C1 segment of cervical spinal cord (tissue), 14 donors: ENCODE results near the gene MNX1.
A peak's percentile ranks its signal among the peaks of the same experiment; 100 is the strongest.

Experiments
- DNase-seq, 14 donors: peaks; one replicate each; lab custom pipeline; 2025; lab: John Stamatoyannopoulos, UW

The MNX1 gene

DNA sequence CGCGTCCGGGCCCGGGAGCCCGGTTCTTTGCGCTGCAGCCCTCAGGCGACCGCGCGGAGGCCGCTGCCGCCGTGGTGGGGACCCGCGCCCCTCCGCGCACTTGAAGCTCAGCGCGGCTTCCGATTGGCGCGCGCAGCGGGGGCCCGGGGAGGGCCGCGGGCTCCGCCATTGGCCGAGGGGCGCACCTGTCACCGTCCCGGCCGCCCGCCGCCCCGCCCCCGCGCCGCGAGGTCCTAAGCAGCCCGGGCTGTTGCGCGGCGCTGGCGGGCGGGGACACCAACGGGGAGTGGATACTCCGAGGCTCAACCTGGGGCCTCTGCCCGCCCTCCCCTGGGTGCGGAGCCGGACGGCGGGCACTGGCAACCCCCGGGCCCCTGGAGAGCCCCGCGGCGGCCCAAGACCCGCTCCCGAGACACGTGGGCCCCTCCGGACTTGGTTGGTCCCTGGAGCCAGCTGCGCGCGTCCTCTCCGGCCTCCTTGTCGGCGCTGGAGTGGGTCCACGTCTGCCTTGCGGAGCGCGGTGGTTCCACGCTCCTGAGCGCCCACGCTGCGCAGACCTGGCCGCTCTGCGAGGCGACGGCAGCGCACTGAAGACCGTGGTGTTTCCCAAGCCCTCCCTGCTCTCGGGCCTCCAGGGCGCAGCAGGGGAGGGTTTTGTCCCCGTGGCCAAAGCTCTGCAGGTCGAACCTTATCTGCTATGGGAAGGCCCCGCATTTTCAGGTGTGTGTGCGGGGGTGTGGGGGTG is at the start of gene MNX1:
TSS of gene MNX1 (minus strand) at position 76 of the 745 bp plus-strand sequence. CDS start 313 bp downstream, outside the sequence.
- peak in 1 of 14 donors; percentile 29 for DNase-seq

DNA sequence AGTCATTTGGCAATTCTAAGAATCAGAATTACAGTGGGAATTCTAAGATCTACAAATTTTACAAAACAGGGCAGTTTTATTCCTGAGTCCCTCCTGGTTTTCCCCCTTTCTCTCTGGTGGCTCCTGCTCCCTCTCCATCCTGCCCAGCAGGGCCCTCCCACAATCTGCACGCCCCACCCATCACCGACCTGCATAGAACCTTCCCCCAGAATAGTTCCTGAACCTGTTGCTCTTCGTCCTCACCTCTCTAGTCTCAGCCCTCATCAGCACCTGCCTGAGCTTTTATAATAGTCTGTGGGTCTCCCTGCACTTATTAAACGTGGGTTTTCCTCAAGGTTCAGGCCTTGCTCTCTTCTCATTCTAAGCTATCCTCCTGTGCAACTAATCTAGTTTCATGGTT is 49.1 kb upstream of the MNX1 start:
- DNase-seq, result no peak

DNA sequence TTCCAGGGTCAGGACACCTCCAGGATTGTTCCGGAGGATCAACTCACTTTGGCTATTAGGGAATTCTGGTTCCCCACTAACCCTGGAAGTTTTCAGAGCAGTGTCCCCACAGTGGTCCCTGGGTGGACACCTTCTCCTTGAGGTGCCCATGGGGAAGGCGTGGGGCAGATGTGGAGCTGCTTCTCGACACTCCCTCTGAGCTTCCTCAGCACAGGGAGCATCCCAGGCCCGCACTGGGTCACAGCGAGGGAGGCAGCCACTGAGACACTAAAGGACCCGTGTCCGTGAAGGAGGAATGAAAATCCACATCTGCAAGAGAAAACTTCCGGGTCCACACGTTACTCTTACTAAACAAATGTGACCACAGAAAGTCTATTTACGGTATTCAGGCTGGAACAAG is 48.2 kb upstream of the MNX1 start:
- DNase-seq, result no peak

DNA sequence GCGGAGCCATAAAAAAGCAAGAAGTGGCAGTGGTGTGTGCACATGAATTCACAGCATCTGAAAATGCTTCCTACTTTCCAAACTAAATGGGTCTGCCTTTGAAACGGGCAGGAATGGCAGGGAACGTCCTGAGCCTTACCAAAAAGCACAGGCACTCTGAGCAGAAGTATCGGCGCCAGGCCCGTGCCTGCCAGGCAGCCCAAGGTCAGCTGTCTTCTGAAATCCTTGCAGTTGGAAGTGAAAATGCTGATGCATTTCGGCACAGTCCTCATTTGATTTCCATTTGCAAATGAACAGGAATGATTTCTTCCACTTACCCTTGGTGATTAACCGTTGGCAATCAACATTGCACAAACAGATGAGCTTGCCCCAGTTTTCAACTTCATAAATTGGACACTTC is 47.6 kb upstream of the MNX1 start:
- DNase-seq, result no peak

DNA sequence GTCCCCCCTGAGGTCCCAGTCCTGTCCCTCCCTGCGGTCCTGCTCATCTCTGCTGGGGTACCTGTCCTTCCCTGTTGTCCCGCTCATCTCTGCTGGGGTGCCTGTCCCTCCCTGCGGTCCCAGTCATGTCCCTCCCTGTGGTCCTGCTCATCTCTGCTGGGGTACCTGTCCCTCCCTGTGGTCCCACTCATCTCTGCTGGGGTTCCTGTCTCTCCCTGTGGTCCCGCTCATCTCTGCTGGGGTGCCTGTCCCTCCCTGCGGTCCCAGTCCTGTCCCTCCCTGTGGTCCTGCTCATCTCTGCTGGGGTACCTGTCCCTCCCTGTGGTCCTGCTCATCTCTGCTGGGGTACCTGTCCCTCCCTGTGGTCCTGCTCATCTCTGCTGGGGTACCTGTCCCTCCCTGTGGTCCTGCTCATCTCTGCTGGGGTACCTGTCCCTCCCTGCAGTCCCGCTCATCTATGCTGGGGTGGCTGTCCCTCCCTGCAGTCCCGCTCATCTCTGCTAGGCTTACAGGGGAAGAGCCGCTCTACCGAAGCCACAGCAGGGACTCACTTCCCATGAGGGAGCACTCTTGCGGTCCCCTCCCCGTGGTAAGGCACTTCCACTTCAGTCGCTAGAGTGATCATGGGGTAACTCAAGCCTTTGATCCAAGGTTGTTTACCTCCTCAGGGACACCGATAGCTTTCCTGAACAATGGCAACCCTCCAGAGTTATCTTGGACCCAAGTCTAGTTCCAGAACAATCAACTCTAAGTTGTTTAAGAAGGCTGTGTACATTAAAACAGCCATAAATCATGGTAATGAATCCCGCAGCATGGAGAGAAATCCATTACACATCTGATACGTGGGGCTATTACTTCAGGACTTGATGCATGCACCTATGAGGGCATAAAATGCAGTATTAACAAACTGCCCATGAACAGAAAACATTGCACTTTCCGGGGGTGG is 46.8 kb upstream of the MNX1 start:
- no peak for DNase-seq

DNA sequence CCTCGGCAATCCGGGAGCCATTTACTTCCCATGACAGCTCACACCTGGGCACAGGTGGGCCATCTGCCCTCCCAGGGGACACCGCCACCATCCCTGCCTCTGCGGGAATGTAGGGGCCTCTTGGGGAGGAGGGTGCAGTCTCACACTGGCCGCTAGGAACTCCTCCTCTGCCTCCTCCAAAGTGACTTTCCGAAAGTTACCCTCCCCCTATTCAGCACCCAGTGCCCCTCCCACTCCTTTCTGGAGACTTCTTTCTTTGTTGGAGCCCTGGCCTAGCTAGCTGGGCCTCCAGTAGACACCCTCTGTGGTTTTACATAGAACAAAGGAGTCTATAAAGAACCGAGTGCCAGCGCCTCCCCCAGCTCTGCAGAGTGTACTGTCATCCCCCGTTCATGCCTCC is 45.8 kb upstream of the MNX1 start:
- DNase-seq, result no peak

DNA sequence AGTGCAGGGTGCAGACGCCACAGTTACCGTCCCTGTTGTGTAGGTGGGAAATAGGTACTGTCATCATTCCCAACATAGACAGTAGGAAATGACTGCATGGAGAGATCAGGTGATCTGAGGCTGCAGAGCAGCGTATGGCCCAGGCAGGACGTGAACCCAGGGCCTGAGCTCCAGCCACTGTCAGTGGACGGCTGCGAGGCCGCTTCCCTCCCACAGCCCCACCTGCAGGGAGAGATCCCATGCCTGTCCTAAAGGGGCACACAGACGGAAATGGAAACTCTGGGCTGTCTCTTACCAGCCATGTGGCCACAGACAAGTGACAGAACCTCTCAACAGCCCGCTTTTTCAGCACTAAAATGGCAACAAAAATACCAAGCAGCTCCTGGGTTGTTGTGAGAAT is 44.5 kb upstream of the MNX1 start:
- no peak for DNase-seq

DNA sequence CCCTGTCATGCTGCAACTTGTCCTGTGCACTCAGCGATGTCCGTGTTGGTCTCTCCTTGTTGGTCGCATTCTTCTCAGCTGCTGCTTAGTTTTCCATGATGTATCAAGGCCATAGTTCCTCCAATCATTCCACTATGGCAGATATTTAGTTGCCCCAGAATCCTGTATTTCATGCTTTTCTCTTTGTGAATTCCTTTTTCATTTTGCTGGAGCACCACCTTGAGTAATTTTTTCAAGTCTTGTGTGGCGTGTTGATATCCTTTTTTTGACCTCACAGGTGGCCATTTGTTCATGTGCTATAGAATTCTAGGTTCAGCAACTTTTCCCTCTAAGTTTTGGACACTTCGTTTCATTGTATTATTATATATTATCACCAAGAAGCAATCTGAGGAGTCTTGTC is 42.7 kb upstream of the MNX1 start:
- no peak for DNase-seq

DNA sequence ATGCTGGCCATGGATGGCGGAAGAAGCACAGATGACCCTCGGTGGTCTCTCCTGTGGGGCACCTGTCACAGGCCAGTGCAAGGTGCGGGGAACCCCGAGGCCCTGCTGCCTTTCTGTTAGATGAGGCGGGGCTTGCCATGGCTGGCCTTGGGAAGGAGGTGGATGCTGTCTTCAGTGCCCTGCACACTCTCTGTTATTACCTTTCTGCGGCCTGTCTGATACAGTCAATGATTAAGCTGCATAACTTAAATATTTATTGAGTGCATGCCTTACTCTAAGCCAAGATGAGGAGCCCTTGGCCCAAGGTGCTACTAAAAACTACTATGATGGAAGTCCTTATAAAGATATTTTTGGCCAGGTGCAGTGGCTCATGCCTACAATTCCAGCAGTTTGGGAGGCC is 36.7 kb upstream of the MNX1 start:
- no peak for DNase-seq

DNA sequence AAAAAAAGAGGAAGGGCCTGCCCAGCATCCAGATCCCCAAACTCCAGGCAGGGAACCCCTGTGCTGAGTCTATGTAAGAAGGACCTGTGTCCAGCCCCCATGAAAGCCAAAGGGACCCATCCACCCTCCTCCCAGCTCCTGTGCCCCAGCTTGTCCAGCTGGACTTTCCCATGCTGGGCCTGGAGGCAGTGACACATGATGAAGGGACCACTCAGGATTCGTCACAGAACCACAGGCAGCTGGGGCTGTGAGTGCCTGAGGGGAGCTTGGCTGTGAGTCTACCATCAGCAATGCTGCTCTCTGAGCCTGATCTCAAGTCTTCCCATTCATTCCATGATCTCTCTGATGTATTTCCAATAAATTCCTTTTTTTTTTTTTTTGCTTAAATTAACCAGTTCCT is 36.2 kb upstream of the MNX1 start:
- DNase-seq, result no peak

DNA sequence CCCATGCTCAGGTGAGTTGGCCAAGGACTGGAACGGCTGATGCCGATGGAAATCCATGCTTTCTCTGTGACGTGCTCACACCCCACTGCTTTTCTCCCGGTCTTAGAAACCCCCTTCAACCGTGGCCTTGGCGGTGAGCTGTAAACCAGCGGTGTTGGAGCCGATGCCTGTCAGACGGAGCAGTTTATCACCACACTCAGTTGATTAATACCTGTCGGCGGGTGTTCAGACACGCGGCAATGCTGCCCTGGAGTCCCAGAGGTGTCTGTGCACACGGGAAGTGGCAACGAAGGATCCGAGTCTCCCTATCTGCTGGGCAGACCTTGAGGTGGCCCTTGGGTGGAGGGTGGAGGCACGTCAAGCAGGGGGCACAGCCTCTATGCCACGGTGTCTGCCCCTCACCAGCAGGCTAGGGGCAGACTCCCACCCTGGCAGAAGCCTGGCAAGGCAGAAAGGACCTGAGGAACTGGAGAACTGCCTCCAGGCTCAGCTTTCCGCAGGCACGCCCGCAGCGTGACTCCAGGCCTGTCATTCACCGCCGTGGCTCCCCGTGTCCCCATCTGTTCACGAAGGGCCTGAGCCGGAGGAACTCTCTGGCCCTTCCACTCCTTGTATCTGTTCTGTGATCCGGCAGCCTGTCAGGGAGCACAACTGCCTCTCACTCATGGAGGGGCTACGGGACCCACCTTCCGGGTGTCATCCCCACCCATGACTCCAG is 34.6 kb upstream of the MNX1 start:
- no peak for DNase-seq

DNA sequence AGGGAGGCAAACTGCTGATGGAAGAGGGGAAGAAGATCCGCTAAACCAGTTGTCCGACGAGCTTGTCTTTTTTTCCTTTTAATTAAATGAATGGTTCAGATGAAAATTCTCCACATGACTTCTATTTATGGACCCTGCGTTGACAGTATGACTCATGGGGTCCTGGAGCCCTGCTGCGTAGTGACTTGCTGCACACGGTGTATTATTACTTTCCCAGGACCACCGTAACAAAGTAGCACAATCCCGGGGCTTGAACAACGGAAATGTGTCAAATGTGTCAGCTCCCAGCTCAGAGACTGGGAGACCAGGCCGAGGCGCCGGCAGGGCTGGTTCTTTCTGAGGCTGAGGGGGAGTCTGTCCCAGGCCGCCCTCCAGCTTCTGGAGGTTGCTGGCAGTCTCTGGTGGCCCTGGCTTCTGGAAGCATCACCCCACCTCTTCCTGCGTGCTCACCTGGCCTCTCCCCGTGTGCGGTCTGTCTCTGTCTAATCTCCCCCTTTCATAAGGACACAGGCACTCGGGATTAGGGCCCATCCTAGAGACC is 33.8 kb upstream of the MNX1 start:
- no peak for DNase-seq

DNA sequence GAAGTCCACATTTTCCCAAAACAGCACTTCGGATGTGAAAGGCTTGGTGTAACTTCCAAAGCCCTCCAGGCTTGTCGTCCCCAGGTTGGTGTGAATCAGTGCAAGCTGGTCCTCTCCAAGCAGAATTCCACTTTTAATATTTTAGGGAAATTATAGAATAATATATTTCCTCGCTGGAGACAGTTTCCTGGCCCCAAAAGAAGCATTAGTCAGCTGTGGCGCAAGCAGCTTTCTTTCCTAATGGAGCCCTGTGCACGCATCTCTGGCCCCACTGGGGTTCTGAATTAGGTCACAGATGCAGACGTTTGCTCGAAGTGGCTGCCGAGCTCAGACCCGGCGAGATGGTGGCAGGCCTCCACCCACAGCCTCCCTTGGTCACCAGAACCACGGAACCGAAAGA is 33.3 kb upstream of the MNX1 start:
- no peak for DNase-seq

DNA sequence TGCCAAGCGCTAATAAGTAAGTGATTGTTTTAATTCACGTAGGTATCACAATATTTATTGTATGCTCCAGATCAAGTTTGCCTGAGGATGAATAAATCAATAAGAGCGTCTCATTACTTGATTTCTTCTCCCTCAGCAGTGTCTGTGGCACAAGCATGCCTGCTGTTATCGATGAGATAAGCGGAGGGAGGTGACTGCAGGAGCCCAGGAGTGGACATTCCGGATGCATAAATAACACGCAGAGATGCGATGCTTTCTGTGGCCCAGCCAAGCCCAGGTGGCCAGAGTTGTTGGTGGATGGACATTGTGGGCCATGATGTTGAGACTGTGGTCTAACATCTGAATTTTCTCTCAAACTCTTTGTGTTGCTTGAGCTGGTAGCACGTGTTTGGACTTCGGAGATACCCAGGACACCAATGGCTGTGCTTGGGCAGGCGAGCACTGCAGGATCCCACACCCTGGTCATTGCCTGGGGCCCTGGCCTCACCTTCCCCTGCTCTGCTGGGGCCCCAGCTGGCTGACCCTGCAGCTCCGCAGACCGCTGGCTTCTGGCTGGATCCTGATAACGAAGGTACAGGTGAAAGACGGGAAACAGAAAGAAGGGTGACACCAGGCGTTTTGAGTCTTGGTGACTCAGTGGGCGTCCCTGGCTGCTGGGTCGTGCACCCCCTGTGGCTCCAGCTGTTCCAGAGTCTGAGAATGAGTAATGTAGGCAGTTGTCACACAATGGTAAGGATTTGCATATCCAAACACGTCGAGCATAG is 31.2 kb upstream of the MNX1 start:
- no peak for DNase-seq

DNA sequence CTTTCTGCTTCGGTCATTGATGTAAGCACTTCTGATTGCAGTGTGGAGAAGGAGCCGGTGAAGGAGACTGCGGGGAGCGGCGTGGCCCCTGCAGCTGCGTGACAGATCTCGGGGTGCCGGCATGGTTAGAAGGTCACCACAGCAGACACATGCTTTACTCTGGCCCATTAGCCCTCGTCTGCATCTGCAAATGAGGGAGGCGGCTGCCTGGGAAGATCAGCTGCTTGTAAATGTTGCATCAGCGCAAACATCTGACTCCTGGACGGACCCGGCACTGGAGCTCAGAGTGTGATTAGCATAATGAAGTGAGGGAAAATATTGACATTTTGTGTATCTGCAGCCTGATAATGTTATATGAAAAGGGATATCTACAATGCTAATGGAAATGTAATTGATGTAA is 30.5 kb upstream of the MNX1 start:
- DNase-seq, result no peak

DNA sequence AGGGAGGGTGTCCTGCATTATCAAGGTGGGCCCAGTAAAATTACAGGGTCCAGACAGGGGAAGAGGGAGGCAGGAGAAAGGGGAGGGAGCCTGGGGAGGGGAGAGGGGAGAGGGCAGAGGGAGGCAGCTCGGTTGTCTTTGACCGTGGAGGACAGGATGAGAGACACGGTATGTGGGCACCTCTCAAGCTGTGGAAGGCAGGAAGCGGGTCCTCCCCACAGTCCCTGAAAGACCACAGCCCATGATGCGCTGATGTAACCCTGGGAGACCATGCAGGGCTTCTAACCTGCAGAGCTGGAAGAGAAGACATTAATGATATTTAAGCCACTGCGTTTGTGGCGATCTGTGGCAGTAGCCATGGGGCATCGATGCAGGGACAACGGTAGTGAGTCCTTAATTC is 27.2 kb upstream of the MNX1 start:
- DNase-seq, result no peak

DNA sequence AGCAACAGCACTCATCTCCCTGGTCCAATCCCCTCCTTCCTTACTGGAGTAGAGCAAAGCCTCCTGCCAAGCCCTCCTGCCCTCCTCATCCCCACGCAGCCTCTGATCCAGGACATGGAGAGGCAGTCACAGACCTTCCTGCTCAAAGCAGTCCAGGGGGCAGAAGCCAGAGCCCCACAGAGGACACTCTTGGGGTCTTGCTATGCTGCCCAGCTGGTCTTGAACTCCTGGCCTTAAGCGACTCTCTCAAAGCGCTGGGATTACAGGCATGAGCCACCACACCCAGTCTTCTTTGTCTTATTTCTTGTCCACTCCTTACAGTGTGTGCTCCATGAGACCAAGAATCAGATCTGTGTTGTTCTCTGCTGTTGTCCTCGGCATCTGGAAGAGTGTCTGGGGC is 26.6 kb upstream of the MNX1 start:
- no peak for DNase-seq

DNA sequence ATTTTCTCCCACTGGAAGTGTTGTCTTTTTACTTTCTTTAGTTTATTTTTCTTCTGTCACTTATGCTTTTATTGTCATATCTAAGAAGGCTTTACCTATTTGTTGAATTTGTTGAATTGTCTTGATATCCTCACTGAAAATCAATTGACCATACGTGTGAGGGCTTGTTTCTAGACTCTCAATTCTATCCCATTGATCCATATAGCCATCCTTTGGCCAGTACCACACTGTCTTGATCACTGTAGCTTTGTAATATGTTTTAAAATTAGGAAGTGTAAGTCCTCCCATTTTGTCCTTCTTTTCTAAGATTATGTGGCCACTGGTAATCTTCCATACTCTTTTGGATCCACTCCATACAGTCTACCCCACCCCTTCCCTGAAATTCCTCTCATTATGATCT is 25.5 kb upstream of the MNX1 start:
- no peak for DNase-seq

DNA sequence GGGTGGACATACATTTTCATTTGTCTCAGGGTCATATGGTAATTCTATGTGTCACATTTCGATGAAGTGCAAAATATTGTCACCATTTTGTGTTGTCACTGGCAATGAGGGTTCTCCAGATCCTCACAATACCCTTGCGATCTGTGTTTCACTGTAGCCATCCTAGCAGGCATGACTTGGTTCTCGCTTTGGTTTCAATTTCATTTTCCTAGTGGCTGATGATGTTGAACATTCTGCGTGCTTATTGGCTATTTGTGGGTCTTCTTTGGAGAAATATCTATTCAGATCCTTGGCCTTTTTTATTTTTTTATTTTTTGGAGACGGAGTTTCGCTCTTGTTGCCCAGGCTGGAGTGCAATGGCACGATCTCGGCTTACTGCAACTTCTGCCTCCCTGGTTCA is 24.8 kb upstream of the MNX1 start:
- DNase-seq, result no peak

DNA sequence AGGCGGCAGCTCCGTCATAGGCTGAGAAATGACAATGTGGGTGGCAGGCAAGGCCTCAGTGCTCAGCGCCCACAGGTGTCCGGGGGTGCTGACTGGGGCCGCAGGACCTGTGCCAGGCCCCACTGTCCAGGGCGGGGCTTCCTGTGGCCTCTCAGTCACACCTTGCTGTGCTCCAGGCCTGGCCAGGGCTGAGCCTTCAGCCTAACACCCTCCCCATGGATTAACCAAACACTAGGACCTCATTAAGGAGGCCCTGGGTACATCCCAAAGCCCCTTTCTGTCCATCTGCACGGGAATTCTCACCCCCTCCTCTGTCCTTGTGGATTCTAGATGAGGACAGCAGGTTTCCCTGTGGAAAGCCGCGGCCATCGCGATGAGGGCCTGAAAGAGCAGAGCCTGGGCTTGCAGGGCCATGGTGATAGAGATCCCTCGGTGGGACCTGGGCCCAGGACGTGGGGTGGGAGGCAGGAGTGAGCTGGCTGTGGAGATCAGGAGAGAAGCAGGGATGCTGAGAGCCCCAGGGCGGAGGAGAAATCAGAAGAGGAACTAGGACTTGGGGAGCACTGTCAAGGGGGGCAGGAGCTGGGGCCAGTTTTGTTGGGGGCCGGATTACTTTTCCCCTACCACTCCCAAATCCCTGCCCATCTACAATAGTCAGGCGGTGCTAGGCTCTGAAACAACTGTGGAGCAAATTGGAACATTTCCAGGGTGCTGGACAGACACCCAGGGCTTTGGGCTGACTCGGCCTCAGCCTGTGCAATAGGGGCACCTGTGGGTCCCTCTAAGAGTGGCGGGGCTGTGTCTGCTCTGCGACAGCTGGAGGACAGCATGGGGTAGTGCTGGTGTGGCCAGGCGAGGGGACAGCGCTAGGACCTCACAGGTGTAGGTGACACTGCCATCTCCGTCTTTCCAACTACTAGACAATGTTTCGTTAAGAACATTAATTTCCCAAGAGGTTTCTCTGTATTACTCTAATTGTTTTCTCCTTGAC is 23.3 kb upstream of the MNX1 start:
- no peak for DNase-seq
